ENCODE results near the gene MBD4.

The MBD4 gene

DNA sequence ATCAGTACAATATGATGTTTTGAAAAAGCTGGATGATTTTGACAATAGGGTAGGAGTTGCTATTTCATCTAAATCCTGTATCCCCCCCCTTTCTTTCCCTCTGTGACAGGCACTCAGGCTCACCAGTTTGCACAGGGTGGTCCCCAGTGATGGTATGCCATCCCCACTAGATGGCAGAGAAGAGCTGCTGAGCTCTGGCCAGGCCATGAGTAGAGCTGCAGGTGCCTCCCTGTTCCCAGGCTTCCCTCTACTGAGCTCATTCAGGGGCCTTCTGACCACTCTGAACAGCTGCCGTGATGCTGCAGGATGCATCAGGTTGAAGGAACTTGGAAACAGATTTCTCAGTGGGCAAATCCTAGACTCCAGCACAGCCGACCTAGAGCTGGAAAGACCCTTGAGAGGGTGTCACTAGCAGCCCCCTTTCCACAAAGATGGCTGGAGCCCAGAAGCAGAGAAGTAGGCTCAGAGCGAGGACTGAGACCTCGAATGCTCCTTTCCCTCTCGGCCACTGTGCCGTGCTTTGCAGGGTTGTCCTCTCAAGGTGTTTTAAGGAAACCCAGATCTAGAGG is 56.4 kb downstream of the MBD4 start:
- DNase-seq (ENCODE audit: low read depth in 2 of 2) = no peak

GRCh38 chr3:129382366-129382765 is 57.4 kb downstream of the MBD4 start:
- no peak for DNase-seq (ENCODE audit: low read depth in 2 of 2)
